ENCODE measurements around the gene LGALSL.

LGALSL gene

GRCh38 chr2:64502860-64503259 is 48.9 kb downstream of the LGALSL start:
- no peak for DNase-seq

GRCh38 chr2:64504774-64505720 is 51.1 kb downstream of the LGALSL start:
- DNase-seq: no peak

GRCh38 chr2:64506686-64507085 is 52.7 kb downstream of the LGALSL start:
- no peak for DNase-seq

Data from DMS79 treated with DMSO at 0.1 percent for 48 hours (cell line).